ENCODE measurements around the gene FANCC.

Gene FANCC

DNA sequence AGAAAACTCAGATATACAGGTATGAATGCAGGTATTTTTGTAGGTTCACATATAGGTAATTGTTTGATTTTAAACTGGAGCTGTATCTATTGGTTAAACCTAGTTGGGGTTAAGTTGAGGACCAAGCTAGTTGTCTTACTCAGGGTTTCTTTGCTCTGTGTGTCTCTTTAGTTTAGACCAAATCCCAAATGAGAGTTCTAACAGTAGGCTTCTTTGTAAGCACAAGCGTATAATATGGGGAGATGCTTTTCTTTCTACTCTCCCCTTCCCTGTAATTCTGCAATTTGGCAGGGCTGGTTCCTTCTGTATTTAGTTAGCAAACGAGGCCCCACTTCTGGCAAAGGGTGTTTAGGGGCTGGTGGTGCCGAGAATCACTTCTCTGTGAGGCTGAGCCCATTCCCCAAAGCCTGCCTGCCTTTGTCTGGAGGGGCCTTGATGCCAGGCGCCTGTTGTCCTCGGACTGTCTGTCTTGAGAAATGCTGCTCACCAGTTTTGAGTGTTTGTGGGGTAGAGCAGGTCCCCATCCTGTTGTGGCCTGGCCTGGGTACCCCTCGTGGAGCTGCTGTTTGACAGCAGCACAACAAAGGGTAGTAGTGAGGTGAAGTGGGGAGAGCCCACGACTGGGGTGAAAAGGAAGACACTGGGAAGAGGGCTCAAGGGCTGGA is 259.3 kb downstream of the FANCC start:
- DNase-seq: no peak

DNA sequence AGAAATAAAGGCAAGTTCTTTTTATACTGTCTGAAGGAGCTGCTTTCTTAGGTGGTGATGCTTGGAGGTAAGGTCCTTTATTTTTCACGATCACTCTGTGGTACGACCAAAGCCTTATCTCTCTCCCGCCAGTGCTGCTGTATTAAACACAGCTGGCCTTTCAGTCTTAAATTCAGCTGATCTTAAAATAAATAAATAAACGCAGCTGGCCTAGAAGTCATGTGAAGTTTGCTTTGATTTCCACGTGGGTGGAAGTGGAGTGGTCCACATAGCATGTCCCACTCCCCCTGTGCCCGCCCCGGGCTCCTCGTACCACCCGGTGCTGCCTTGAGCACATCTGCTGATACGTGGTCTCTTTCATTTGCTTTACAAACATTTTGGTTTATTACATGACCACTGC is 260.4 kb downstream of the FANCC start:
- no peak for DNase-seq

DNA sequence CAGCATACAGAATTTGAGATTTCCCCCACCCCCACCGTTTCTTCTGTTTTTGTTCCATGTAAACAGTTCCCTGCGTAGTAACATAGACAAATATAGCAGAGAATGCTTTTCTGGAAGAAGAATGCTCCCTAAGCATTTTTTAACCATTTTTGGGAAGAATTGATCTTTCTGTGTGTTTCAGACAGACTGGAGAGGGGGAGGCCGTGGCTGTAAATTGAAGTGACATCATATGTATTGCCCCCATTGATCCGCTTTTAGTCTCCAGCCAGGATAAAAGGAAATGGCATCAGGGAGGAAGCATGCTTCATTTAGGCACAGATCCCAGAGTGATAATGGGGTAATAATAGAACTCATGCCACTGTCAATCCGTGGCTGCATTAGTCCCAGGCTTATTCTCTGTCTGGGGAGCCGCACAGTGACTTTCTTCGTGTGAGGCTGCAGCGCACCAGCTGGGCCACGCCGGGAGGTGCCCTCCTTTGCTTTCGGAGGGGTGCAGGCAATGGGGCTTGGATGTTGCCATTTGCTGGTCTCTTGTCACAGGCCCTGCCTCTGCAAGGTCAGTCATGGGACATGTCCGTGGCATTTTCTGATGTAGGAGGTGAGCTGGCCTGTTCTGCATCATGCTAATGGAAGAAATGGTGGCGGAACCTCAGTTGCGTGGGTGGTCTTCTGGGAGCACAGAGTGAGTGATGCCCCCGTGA is 261.5 kb downstream of the FANCC start:
- DNase-seq: no peak

DNA sequence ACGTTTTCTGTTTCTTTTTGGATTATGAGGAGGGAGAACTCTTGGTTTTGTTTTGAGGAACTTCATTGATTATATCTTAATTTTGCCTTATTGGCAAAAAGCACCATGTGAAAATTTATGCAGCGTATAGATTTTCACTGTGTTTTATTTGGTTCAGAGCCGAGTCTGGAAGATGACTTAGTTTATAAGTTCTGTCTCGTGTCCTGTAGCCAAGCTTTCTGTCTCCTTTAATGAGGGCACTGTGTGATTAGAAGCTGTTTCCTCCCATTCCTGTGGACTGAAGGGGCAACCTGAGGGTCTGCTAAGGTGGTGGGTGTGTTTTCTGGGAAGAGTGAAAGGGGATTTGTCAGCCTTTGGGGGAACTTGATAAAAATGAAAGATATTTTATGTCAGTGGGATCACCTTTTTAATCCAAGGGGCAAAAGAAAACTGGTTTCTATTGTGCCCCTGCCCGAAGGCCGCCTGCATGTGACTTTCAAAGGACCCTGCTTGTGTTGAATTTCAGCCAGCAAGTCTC is 262.1 kb downstream of the FANCC start:
- no peak for DNase-seq

DNA sequence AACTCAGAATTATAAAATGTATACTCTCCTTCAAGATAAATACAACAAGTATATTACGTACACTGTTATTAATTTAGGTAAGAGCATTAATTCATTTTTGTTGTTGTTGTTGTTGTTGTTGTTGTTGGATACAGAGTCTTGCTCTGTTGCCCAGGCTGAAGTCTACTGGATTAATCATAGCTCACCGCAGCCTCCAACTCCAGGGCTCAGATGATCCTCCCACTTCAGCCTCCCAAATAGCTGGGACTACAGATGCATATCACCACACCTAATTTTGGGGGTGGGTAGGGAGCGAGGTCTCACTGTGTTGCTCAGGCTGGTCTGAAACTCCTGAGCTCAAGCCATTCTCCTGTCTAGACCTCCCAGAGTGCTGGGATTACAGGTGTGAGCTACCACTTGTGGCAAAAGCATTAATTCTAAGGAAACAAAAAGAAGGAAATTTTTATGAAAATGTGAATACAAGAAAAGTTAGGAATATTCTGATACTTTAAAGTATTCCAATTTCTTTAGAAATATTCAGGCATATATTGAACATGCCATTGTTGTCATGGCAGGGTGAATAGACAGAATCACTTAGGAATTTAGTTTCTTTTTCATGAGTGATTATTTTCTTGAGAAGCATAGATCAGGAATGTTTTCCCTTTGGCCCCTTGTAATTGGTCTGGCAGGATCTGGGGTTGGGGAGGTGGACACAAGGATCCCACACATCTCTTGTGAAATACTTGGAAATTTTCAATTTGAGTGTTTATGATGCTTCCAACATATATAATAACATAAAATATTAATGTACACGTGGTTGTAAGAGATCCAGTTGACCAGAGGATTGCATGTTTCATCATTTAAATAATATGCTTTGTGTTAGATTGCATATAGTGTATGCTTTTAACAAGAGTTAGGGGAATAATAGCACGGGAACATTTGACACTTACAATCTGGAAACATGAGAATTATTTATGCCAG is 263.6 kb downstream of the FANCC start:
- DNase-seq: no peak

DNA sequence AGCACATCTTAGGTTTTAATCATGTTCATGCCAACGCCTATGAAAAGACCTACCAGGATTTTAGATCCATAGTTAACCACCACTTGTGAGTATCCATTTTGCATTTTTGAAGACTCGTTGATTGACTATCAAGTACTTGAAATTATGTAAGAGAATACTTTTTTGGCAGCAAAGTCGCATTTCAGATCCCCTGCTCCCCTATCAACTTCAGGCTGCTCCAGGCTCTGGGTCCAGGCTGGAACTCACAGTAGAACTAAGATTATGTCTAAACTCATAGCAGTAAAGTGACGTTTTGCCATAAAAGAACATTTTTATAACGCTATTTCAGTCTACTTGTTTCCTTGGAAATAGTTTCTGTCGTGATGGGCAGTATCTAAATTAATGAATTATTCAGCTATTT is 267.7 kb downstream of the FANCC start:
- DNase-seq: no peak

Data from AML-193 (cell line).